Measurements from ENCODE around the gene CCDC34. TPM values are rescaled to one million over a fixed set of nuclear protein-coding genes. Genes with fewer than 3 reads are reported as not detected.

Gene CCDC34
- total RNA-seq, 1 experiment from 2014 or later, result 18.7 TPM

DNA sequence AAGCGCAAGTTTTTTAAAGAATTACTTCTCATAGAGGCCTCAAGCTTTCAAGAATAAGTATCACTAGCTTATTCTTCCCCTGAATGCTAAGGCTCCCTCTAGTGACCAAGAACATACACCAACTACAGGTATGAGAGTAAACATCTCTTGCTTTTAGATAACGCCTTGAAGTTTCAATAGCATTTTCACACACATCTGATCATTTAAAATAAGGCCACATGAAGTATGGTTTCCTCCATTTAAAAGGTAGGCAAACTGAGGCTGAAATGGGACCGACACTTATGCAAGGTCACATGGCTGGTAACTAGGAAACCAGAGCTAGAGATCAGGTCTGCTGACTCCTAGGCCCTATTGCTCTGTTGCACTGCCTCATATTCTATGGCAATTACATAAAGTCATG, 66.5 kb downstream of the CCDC34 start:
- Histone ChIP-seq H3K4me2 (ENCODE audit: low read length) (no peak overlapping the region), H3K36me3 (ENCODE audit: control insufficient read depth in 1 of 2, insufficient read depth in 2 of 2, low read length in 2 of 2) (no peaks in the 10 kb centered on the region), H3K9me3 (ENCODE audit: control insufficient read depth in 1 of 2, insufficient read depth in 1 of 2, low read depth in 1 of 2, low read length in 2 of 2) (peaks cover 4 to 6% of the 10 kb centered on the region in 2 experiments; a peak in 2 of 4 replicates), H3K4me1 (ENCODE audit: control insufficient read depth in 1 of 2, insufficient read depth in 2 of 2, low read length in 2 of 2) (no peaks in the 10 kb centered on the region), H2AFZ (ENCODE audit: low read depth, low read length, poor library complexity, severe bottlenecking) (no peak overlapping the region), H3K79me2 (ENCODE audit: insufficient read depth, low read length) (no peaks in the 10 kb centered on the region), H4K20me1 (ENCODE audit: insufficient read depth) (no peaks in the 10 kb centered on the region), H3K9ac (ENCODE audit: low read length) (no peak overlapping the region), H3K4me3 (replicated peaks in 1 of 2; ENCODE audit: low read depth in 1 of 2, low read length in 2 of 2) (no peak overlapping the region), H3K9me2 (ENCODE audit: insufficient read depth) (no peaks in the 10 kb centered on the region), H3K27me3 (ENCODE audit: insufficient read depth, low read length) (no peaks in the 10 kb centered on the region), H3K27ac (ENCODE audit: low read depth, low read length) (no peak overlapping the region)
- ChIA-PET RAD21 (ENCODE audit: low non-redundant PET in 1 of 2, low total read pairs in 2 of 2, uncharacterized antibody in 2 of 2, unreplicated experiment in 2 of 2) (interaction anchor here (0.8 to 1.1 kb wide), 3 partner anchors 94 to 189 kb away, joined by 4 read pairs; no protein-coding TSS in a partner anchor), CTCF (interaction anchor here (0.7 to 1.8 kb wide), 30 partner anchors 9 to 191 kb away, joined by 3 to 17 read pairs (median 4); partner anchors contain the start of gene CCDC34), POLR2A (no interaction called here)
- intact Hi-C loops (cut with micrococcal nuclease), result loop anchor here (5.0 to 10.0 kb wide), 2 partner anchors 114 to 188 kb away; no protein-coding TSS in a partner anchor
- no TSS peak for BruUV-seq (replicated peaks)
- TF ChIP-seq SP1 (IDR thresholded peaks at IDR 0.05; ENCODE audit: low read depth), result no peak
- peak; percentile 52 for TF ChIP-seq RAD21 (IDR thresholded peaks at IDR 0.05; ENCODE audit: low read depth)
- TF ChIP-seq, protein P1, sequence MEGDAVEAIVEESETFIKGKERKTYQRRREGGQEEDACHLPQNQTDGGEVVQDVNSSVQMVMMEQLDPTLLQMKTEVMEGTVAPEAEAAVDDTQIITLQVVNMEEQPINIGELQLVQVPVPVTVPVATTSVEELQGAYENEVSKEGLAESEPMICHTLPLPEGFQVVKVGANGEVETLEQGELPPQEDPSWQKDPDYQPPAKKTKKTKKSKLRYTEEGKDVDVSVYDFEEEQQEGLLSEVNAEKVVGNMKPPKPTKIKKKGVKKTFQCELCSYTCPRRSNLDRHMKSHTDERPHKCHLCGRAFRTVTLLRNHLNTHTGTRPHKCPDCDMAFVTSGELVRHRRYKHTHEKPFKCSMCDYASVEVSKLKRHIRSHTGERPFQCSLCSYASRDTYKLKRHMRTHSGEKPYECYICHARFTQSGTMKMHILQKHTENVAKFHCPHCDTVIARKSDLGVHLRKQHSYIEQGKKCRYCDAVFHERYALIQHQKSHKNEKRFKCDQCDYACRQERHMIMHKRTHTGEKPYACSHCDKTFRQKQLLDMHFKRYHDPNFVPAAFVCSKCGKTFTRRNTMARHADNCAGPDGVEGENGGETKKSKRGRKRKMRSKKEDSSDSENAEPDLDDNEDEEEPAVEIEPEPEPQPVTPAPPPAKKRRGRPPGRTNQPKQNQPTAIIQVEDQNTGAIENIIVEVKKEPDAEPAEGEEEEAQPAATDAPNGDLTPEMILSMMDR (IDR thresholded peaks at IDR 0.05 in 2 of 3, conservative IDR thresholded peaks at IDR 0.05 in 1 of 3; ENCODE audit: borderline replicate concordance in 1 of 3, insufficient read depth in 1 of 3, low read depth in 2 of 3, low read length in 2 of 3), result peak; percentile 37 to 72 (median 72); a peak in 5 of 6 replicates
- peak; percentile 84 for ATAC-seq
- DNase-seq (ENCODE audit: low read depth, low spot score), result peak; percentile 27

DNA sequence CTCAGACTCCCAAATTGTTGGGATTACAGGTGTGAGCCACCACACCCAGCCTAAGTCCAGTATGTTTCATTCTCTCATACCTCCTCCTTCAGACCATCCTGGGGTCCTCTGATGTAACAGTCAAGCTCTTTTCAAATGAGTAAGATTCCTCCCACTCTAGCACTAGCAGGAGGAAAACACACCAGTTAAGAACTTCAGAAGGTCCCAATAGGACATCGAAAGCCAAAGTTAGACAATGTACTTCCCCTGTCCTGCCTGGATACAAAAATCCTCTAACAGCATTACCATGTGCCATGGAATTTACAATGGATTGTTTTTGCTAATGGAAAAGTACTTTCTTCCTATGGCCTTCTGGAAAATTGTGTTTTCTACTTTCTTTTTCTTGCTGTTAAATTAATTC, 67.1 kb downstream of the CCDC34 start:
- no peak for TF ChIP-seq ELF1 (IDR thresholded peaks at IDR 0.05; ENCODE audit: borderline replicate concordance, low read depth)
- TF ChIP-seq SP1 (IDR thresholded peaks at IDR 0.05; ENCODE audit: low read depth), result no peak
- no peak for TF ChIP-seq JUND (IDR thresholded peaks at IDR 0.05)
- TF ChIP-seq EGR1 (IDR thresholded peaks at IDR 0.05; ENCODE audit: low read depth), result no peak
- no peak for TF ChIP-seq FOSL1 (IDR thresholded peaks at IDR 0.05; ENCODE audit: low read depth)
- no peak for TF ChIP-seq EZH2phosphoT487 (IDR thresholded peaks at IDR 0.05; ENCODE audit: borderline replicate concordance)
- TF ChIP-seq, protein P2, sequence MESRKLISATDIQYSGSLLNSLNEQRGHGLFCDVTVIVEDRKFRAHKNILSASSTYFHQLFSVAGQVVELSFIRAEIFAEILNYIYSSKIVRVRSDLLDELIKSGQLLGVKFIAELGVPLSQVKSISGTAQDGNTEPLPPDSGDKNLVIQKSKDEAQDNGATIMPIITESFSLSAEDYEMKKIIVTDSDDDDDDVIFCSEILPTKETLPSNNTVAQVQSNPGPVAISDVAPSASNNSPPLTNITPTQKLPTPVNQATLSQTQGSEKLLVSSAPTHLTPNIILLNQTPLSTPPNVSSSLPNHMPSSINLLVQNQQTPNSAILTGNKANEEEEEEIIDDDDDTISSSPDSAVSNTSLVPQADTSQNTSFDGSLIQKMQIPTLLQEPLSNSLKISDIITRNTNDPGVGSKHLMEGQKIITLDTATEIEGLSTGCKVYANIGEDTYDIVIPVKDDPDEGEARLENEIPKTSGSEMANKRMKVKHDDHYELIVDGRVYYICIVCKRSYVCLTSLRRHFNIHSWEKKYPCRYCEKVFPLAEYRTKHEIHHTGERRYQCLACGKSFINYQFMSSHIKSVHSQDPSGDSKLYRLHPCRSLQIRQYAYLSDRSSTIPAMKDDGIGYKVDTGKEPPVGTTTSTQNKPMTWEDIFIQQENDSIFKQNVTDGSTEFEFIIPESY (IDR thresholded peaks at IDR 0.05; ENCODE audit: extremely low read depth, insufficient replicate concordance, low read length), result no peak
- TF ChIP-seq, protein P3, sequence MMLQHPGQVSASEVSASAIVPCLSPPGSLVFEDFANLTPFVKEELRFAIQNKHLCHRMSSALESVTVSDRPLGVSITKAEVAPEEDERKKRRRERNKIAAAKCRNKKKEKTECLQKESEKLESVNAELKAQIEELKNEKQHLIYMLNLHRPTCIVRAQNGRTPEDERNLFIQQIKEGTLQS (IDR thresholded peaks at IDR 0.05), result no peak
- TF ChIP-seq SRF (IDR thresholded peaks at IDR 0.05; ENCODE audit: low read depth), result no peak
- no peak for TF ChIP-seq SIN3A (IDR thresholded peaks at IDR 0.05; ENCODE audit: low read depth)
- no peak for TF ChIP-seq POLR2A (IDR thresholded peaks at IDR 0.05; ENCODE audit: borderline replicate concordance, extremely low read depth, insufficient read depth, insufficient read length)
- no peak for TF ChIP-seq CEBPB (IDR thresholded peaks at IDR 0.05; ENCODE audit: low read depth)
- TF ChIP-seq, protein P4, sequence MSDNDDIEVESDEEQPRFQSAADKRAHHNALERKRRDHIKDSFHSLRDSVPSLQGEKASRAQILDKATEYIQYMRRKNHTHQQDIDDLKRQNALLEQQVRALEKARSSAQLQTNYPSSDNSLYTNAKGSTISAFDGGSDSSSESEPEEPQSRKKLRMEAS (IDR thresholded peaks at IDR 0.05), result no peak
- no peak for ATAC-seq

More for the DNA sequence above, 67.1 kb downstream of the CCDC34 start:
- Histone ChIP-seq H3K36me3 (ENCODE audit: control insufficient read depth in 1 of 2, insufficient read depth in 2 of 2, low read length in 2 of 2) (no peaks in the 10 kb centered on the region), H3K27ac (ENCODE audit: low read depth, low read length) (no peak overlapping the region), H3K27me3 (ENCODE audit: insufficient read depth, low read length) (no peaks in the 10 kb centered on the region), H3K79me2 (ENCODE audit: insufficient read depth, low read length) (no peaks in the 10 kb centered on the region), H3K9me3 (ENCODE audit: control insufficient read depth in 1 of 2, insufficient read depth in 1 of 2, low read depth in 1 of 2, low read length in 2 of 2) (peaks cover 8 to 11% of the 10 kb centered on the region in 2 experiments; a peak in 2 of 4 replicates), H3K4me1 (ENCODE audit: control insufficient read depth in 1 of 2, insufficient read depth in 2 of 2, low read length in 2 of 2) (no peaks in the 10 kb centered on the region), H3K4me3 (replicated peaks in 1 of 2; ENCODE audit: low read depth in 1 of 2, low read length in 2 of 2) (no peak overlapping the region), H2AFZ (ENCODE audit: low read depth, low read length, poor library complexity, severe bottlenecking) (no peak overlapping the region), H3K4me2 (ENCODE audit: low read length) (no peak overlapping the region), H4K20me1 (ENCODE audit: insufficient read depth) (no peaks in the 10 kb centered on the region), H3K9me2 (ENCODE audit: insufficient read depth) (no peaks in the 10 kb centered on the region), H3K9ac (ENCODE audit: low read length) (no peak overlapping the region)
- POLR2A ChIA-PET, result interaction anchor here (0.9 kb wide), 1 partner anchor 13 kb away, joined by 3 read pairs; no protein-coding TSS in a partner anchor
- DNase-seq (ENCODE audit: low read depth, low spot score), result no peak
- RAD21 ChIA-PET (ENCODE audit: low non-redundant PET in 1 of 2, low total read pairs in 2 of 2, uncharacterized antibody in 2 of 2, unreplicated experiment in 2 of 2), result interaction anchor here (0.8 to 1.1 kb wide), 3 partner anchors 94 to 190 kb away, joined by 4 read pairs; no protein-coding TSS in a partner anchor
- CTCF ChIA-PET, result interaction anchor here (0.7 to 1.8 kb wide), 30 partner anchors 8 to 192 kb away, joined by 3 to 17 read pairs (median 4); partner anchors contain the start of gene CCDC34
- intact Hi-C loops (cut with micrococcal nuclease), result loop anchor here (5.0 to 10.0 kb wide), 2 partner anchors 114 to 189 kb away; no protein-coding TSS in a partner anchor
- no TSS peak for BruUV-seq (replicated peaks)

Data from HCT116 (cell line).